Measurements from ENCODE around the gene MSX1. TPM values are rescaled to one million over a fixed set of nuclear protein-coding genes. Genes with fewer than 3 reads are reported as not detected.

Gene MSX1
- total and polyA plus RNA-seq, 2 of the 13 experiments (the other 11 are each of a cell fraction or from before 2014, with no cell fraction given), result 12.1 to 14.9 TPM

DNA sequence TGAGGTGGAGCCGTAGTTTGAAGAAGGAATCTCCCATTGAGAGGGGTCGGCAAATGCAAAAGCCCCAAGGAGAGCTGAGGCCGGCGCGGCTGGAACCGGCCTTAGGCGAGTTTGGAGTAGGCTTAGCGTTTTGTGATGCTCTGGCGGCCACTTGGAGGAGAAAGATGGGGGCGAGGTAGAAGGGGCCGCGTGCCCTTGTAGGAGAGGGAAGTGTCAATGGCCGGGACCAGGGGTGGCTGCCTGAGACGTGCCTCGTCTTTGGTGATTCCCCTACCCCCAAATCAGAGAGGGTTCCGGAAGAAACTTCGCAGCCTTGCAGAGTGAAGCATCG is 11.7 kb downstream of the MSX1 start (continued):
- TF ChIP-seq, protein P1, sequence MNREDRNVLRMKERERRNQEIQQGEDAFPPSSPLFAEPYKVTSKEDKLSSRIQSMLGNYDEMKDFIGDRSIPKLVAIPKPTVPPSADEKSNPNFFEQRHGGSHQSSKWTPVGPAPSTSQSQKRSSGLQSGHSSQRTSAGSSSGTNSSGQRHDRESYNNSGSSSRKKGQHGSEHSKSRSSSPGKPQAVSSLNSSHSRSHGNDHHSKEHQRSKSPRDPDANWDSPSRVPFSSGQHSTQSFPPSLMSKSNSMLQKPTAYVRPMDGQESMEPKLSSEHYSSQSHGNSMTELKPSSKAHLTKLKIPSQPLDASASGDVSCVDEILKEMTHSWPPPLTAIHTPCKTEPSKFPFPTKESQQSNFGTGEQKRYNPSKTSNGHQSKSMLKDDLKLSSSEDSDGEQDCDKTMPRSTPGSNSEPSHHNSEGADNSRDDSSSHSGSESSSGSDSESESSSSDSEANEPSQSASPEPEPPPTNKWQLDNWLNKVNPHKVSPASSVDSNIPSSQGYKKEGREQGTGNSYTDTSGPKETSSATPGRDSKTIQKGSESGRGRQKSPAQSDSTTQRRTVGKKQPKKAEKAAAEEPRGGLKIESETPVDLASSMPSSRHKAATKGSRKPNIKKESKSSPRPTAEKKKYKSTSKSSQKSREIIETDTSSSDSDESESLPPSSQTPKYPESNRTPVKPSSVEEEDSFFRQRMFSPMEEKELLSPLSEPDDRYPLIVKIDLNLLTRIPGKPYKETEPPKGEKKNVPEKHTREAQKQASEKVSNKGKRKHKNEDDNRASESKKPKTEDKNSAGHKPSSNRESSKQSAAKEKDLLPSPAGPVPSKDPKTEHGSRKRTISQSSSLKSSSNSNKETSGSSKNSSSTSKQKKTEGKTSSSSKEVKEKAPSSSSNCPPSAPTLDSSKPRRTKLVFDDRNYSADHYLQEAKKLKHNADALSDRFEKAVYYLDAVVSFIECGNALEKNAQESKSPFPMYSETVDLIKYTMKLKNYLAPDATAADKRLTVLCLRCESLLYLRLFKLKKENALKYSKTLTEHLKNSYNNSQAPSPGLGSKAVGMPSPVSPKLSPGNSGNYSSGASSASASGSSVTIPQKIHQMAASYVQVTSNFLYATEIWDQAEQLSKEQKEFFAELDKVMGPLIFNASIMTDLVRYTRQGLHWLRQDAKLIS (CRISPR knock-in tag; IDR thresholded peaks at IDR 0.05), result no peak
- TF ChIP-seq ZSCAN29 (CRISPR knock-in tag; conservative IDR thresholded peaks at IDR 0.05), result no peak
- TF ChIP-seq RAD21 (CRISPR knock-in tag; IDR thresholded peaks at IDR 0.05), result no peak
- no peak for TF ChIP-seq ARNT2 (CRISPR knock-in tag; IDR thresholded peaks at IDR 0.05; ENCODE audit: low read depth)
- TF ChIP-seq, protein P2, sequence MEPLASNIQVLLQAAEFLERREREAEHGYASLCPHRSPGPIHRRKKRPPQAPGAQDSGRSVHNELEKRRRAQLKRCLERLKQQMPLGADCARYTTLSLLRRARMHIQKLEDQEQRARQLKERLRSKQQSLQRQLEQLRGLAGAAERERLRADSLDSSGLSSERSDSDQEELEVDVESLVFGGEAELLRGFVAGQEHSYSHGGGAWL (CRISPR knock-in tag; IDR thresholded peaks at IDR 0.05), result no peak

DNA sequence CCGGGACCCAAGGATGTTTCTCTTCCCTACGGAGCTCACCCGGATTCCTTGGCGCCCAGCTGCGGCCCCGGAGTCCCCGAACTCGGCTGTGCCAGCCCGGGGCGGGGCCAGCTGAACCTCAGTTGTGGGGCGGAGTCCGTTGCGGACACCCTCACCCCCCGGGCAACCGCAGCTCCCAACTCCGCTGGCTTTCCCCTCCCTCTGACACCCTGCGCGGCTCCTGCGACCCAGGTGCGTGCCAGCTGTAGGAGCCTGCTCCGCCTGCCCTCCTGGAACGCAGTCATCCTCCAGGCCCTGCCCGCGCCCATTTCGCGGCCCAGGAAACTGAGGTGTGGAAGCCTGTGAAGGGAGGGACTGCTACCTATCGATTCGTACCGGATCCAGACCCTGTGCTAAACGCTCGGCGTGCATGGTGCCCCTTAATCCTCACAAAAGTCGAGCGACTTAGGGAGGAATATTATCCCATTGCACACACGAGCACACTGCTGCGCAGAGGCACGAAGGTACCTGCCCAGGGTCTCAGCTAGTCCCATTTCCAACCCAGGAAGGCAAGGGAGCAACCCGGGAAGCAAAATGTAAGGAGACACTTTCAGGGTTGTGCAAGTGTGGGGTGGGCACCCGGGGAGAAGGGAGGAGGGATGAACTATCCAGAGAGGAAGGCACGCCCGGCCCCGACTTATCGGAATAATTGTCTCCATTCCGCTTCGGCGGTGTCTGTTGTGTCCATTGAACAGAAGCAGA is 12.3 kb downstream of the MSX1 start:
- Histone ChIP-seq H3K4me1 (ENCODE audit: insufficient read depth, low read length) (peaks cover 9% of the 10 kb centered on the region; the same call in 1 of the 2 replicates), H3K9ac (ENCODE audit: insufficient read depth, low read depth, low read length) (no peak overlapping the region), H3K27me3 (ENCODE audit: control insufficient read depth in 1 of 2, insufficient read depth in 2 of 2, low read length in 2 of 2) (peaks cover 0 to 56% of the 10 kb centered on the region in 2 experiments), H3K4me3 (replicated peaks in 1 of 3; ENCODE audit: insufficient read depth in 1 of 3, low read depth in 2 of 3, low read length in 3 of 3) (no peak overlapping the region), H4K20me1 (ENCODE audit: insufficient read depth, low read length) (no peaks in the 10 kb centered on the region), H3K27ac (ENCODE audit: extremely low read length, insufficient read depth, low read length) (no peak overlapping the region), H3K79me2 (ENCODE audit: insufficient read depth, low read length) (no peaks in the 10 kb centered on the region), H2AFZ (ENCODE audit: low read length) (no peak overlapping the region), H3K9me3 (ENCODE audit: low read length) (no peaks in the 10 kb centered on the region), H3K36me3 (replicated peaks in 1 of 2; ENCODE audit: control insufficient read depth in 1 of 2, insufficient read depth in 2 of 2, low read length in 2 of 2) (no peaks in the 10 kb centered on the region), H3K4me2 (ENCODE audit: low read depth, low read length) (no peak overlapping the region)
- no peak for ATAC-seq
- BruUV-seq (replicated peaks), result no TSS peak
- ChIA-PET CTCF (ENCODE audit: low intra/inter-chr PET ratio, low total read pairs) (no interaction called here), POLR2A (no interaction called here)
- in situ Hi-C loops (cut with HindIII; ENCODE audit: extremely low pct_ligation_motif_present, low pct_unique_long_range_greater_than_20kb), result loop anchor here (10.0 kb wide), 1 partner anchor 307 kb away; no protein-coding TSS in a partner anchor
- DNase-seq (ENCODE audit: low spot score), result no peak
- 45% methylated on average over 27 of the region's 46 CpGs for WGBS (ENCODE audit: low lambda C conversion rate)
- no peak for FAIRE-seq
- TF ChIP-seq ZNF629 (CRISPR knock-in tag; conservative IDR thresholded peaks at IDR 0.05), result peak; percentile 89
- peak; percentile 29; the same call in 1 of the 2 replicates for TF ChIP-seq ZMYM3 (CRISPR knock-in tag; IDR thresholded peaks at IDR 0.05)
- no peak for TF ChIP-seq HOXA3 (CRISPR knock-in tag; IDR thresholded peaks at IDR 0.05)
- intact Hi-C loops (cut with micrococcal nuclease; ENCODE audit: unreplicated experiment), result no loop called here
